Parathyroid adenoma (tissue), 2 donors: ENCODE results near the gene FMNL2.

ENCODE experiments used
- H2AFZ ChIP-seq: fragments of 300-600 bp; sonication (generic); one replicate; pipeline ENCODE4 v1.7.0; 2017; ENCODE audit warnings: antibody characterized with exemption, mild to moderate bottlenecking
- H3K27ac ChIP-seq: fragments of 300-600 bp; sonication (generic); one replicate; pipeline ENCODE4 v1.7.0; 2017
- H3K27me3 ChIP-seq: fragments of 300-600 bp; sonication (generic); one replicate; pipeline ENCODE4 v1.7.0; 2017; ENCODE audit warnings: low read length; ENCODE audit not compliant: control insufficient read depth, insufficient read depth
- H3K36me3 ChIP-seq: fragments of 300-600 bp; sonication (generic); one replicate; pipeline ENCODE4 v1.7.0; 2017; ENCODE audit warnings: low read length; ENCODE audit not compliant: control insufficient read depth, insufficient read depth
- H3K4me1 ChIP-seq: fragments of 300-600 bp; sonication (generic); one replicate; pipeline ENCODE4 v1.7.0; 2017; ENCODE audit warnings: control low read depth
- H3K4me2 ChIP-seq: fragments of 300-600 bp; sonication (generic); one replicate; pipeline ENCODE4 v1.7.0; 2017; ENCODE audit warnings: low read length
- H3K4me3 ChIP-seq: fragments of 300-600 bp; sonication (generic); one replicate; pipeline ENCODE4 v1.7.0; 2017; ENCODE audit warnings: low read depth, low read length
- H3K79me2 ChIP-seq: fragments of 300-600 bp; sonication (generic); one replicate; pipeline ENCODE4 v1.7.0; 2017; ENCODE audit warnings: control low read depth
- H3K9ac ChIP-seq: fragments of 300-600 bp; sonication (generic); one replicate; pipeline ENCODE4 v1.7.0; 2017; ENCODE audit warnings: mild to moderate bottlenecking
- H3K9me3 ChIP-seq: fragments of 300-600 bp; sonication (generic); one replicate; pipeline ENCODE4 v1.7.0; 2017; ENCODE audit warnings: low read length; ENCODE audit not compliant: control insufficient read depth
- CTCF ChIP-seq: fragments of 300-600 bp; sonication (generic); IDR thresholded peaks from one replicate; pipeline ENCODE4 v1.7.0; 2017; ENCODE audit warnings: antibody characterized with exemption, mild to moderate bottlenecking
- donor health status: primary hyperparathyroidism.

Gene FMNL2

GRCh38 chr2:152539424-152539823 lies 204.4 kb downstream of the FMNL2 start:
- Histone ChIP-seq H3K9me3 (no peaks in the 10 kb centered on the region), H3K27me3 (no peaks in the 10 kb centered on the region), H3K36me3 (no peaks in the 10 kb centered on the region), H2AFZ (no peak overlapping the region), H3K4me1 (peaks cover 9% of the 10 kb centered on the region), H3K79me2 (peaks cover 5% of the 10 kb centered on the region), H3K4me3 (no peak overlapping the region), H3K4me2 (no peak overlapping the region), H3K9ac (no peak overlapping the region), H3K27ac (no peak overlapping the region)
- no peak for TF ChIP-seq CTCF

GRCh38 chr2:152541712-152542111 lies 206.7 kb downstream of the FMNL2 start:
- no peaks in the 10 kb centered on the region for H3K36me3 ChIP-seq
- H3K27me3 ChIP-seq, result no peaks in the 10 kb centered on the region
- no peak overlapping the region for H3K4me2 ChIP-seq
- H3K9me3 ChIP-seq, result no peaks in the 10 kb centered on the region
- H3K4me3 ChIP-seq, result no peak overlapping the region
- H3K4me1 ChIP-seq, result peaks cover 9% of the 10 kb centered on the region
- no peak overlapping the region for H2AFZ ChIP-seq
- TF ChIP-seq CTCF, result no peak
- peaks cover 3% of the 10 kb centered on the region for H3K79me2 ChIP-seq
- H3K27ac ChIP-seq, result no peak overlapping the region
- no peak overlapping the region for H3K9ac ChIP-seq

- Histone ChIP-seq H3K79me2 (peaks cover 3% of the 10 kb centered on the region), H3K4me3 (no peak overlapping the region), H3K4me1 (peaks cover 11% of the 10 kb centered on the region), H3K9ac (no peak overlapping the region), H3K36me3 (no peaks in the 10 kb centered on the region), H3K9me3 (no peaks in the 10 kb centered on the region), H3K27ac (peak overlapping the region; percentile 9), H3K27me3 (no peaks in the 10 kb centered on the region), H3K4me2 (no peak overlapping the region), H2AFZ (peak overlapping the region; percentile 23)
- TF ChIP-seq CTCF, result no peak
Observed at GRCh38 chr2:152542337-152542994, 207.5 kb downstream of the FMNL2 start.

- H3K27me3 ChIP-seq, result no peaks in the 10 kb centered on the region
- H3K9ac ChIP-seq, result no peak overlapping the region
- H3K4me3 ChIP-seq, result no peak overlapping the region
- peaks cover 3% of the 10 kb centered on the region for H3K79me2 ChIP-seq
- peak overlapping the region; percentile 9 for H3K27ac ChIP-seq
- no peak for TF ChIP-seq CTCF
- H3K4me1 ChIP-seq, result peaks cover 17% of the 10 kb centered on the region
- no peaks in the 10 kb centered on the region for H3K36me3 ChIP-seq
- no peaks in the 10 kb centered on the region for H3K9me3 ChIP-seq
- H3K4me2 ChIP-seq, result no peak overlapping the region
- peak overlapping the region; percentile 33 for H2AFZ ChIP-seq
Observed at GRCh38 chr2:152542995-152543481, 208.1 kb downstream of the FMNL2 start.

GRCh38 chr2:152543717-152544116 lies 208.7 kb downstream of the FMNL2 start:
- Histone ChIP-seq H3K4me1 (peaks cover 24% of the 10 kb centered on the region), H3K79me2 (peaks cover 3% of the 10 kb centered on the region), H3K27me3 (no peaks in the 10 kb centered on the region), H3K9me3 (no peaks in the 10 kb centered on the region), H2AFZ (no peak overlapping the region), H3K9ac (no peak overlapping the region), H3K27ac (no peak overlapping the region), H3K4me2 (no peak overlapping the region), H3K36me3 (no peaks in the 10 kb centered on the region), H3K4me3 (no peak overlapping the region)
- no peak for TF ChIP-seq CTCF
